Effector memory CD8-positive, alpha-beta T cell (primary cell): Measurements from ENCODE around the gene CSF3R.

ENCODE experiments used
- ATAC-seq: fragments of 150-1000 bp; cut with Tn5 transposase; replicated peaks from 2 replicates; pipeline ENCODE4 v1.10.0; 2021; ENCODE audit warnings: mild to moderate bottlenecking, moderate library complexity
- DNase-seq, 3 experiments: peaks; one replicate each; pipeline ENCODE4 v3.0.0; 2021
- H3K27ac Mint-ChIP-seq, 2 donors: one replicate each; pipeline ENCODE4 v1.8.0; 2022; ENCODE audit warnings: mild to moderate bottlenecking in 2 of 2, mixed read lengths in 2 of 2, moderate library complexity in 2 of 2
- H3K27me3 Mint-ChIP-seq, 2 donors: one replicate each; pipeline ENCODE4 v1.8.0; 2022; ENCODE audit warnings: mixed read lengths in 2 of 2
- H3K36me3 Mint-ChIP-seq: one replicate; pipeline ENCODE4 v1.8.0; 2022; ENCODE audit warnings: mild to moderate bottlenecking, moderate library complexity, mixed read lengths; ENCODE audit not compliant: insufficient read depth
- H3K4me1 Mint-ChIP-seq, 2 donors: one replicate each; pipeline ENCODE4 v1.8.0; 2022; ENCODE audit warnings: low read depth in 2 of 2, mixed read lengths in 2 of 2
- H3K4me3 Mint-ChIP-seq, 2 donors: one replicate each; pipeline ENCODE4 v1.8.0; 2022; ENCODE audit warnings: mild to moderate bottlenecking in 2 of 2, mixed read lengths in 2 of 2, moderate library complexity in 2 of 2
- H3K9me3 Mint-ChIP-seq, 2 donors: one replicate each; pipeline ENCODE4 v1.8.0; 2022; ENCODE audit warnings: mixed read lengths in 2 of 2
- total RNA-seq, 9 experiments: gene quantifications; one replicate each; lab custom pipeline; 2026; lab: John Stamatoyannopoulos, UW

The CSF3R gene
- 0 to 0.67 (median 0.06) reads per million in 9 experiments for total RNA-seq

DNA sequence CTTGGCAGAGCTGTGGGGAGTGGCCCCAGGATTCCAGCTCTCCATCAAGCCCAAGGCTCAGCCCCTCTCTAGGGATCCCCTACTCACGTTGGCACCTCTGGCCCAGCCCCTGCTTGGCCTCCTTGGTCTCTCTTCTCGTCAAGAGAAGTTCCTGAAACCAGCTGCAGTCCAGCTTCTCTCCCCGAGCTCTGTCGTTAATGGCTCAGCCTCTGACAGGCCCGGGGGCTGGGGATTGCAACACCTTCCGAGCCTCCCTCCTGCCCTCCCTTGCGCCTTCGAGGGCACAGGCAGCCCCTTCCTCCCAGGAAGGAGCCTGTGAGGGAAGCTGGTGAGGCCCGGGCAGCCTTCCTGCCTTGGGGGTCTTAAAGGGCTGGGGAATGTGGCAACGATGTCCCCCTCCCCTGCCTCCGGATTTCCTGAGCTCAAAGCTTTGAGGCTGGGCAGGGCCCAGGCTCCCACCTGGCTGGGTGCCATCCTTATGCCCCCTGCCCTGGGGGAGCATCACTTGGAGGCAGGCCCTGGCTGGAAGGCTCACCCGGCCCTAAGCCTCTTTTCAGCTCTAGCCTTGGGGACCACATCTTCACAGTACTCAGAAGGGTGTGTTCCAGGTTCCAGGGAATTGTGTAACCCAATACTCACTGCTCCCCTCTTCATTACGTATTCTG lies at the start of gene CSF3R:
CSF3R (minus strand) TSS at position 190 of the 665 bp plus-strand sequence. CDS start 3,417 bp downstream, outside the sequence.
- H3K27ac Mint-ChIP-seq = no peak within 1 kb of the TSS
- H3K4me3 Mint-ChIP-seq = peak within 1 kb of the TSS; percentile 3 to 21
- peaks cover 5 to 6% of the 10 kb centered on the region in 2 donors for H3K4me1 Mint-ChIP-seq
- no peaks in the 10 kb centered on the region for H3K9me3 Mint-ChIP-seq
- DNase-seq (no peak), ATAC-seq (no peak)
- H3K36me3 Mint-ChIP-seq = no peaks in the 10 kb centered on the region
- peaks cover 17 to 48% of the 10 kb centered on the region in 2 donors for H3K27me3 Mint-ChIP-seq

DNA sequence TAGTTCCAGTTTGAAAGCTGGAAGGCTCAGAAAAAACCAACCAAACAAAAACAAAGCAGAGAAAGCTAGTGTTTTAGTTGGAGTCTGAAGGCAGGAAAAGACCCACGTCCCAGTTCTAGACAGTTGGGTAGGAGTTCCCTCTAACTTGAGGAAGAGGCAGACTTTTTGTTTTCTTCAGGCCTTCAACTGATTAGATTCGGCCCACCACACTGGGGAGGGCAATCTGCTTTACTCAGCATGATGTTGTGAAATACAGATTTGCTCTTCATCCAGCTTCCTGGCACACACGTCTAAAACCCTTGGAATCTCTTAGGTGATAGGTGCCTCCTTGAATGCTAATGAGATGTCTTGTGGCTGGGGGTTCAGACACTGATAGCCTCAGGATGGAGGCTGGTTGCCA lies 49.1 kb upstream of the CSF3R start:
- Mint-ChIP-seq H3K4me3 (no peak overlapping the region), H3K9me3 (peaks cover 0 to 2% of the 10 kb centered on the region in 2 donors), H3K27ac (no peak overlapping the region), H3K36me3 (no peaks in the 10 kb centered on the region), H3K4me1 (no peaks in the 10 kb centered on the region), H3K27me3 (peaks cover 52 to 84% of the 10 kb centered on the region in 2 donors)
- DNase-seq = no peak
- ATAC-seq = no peak

DNA sequence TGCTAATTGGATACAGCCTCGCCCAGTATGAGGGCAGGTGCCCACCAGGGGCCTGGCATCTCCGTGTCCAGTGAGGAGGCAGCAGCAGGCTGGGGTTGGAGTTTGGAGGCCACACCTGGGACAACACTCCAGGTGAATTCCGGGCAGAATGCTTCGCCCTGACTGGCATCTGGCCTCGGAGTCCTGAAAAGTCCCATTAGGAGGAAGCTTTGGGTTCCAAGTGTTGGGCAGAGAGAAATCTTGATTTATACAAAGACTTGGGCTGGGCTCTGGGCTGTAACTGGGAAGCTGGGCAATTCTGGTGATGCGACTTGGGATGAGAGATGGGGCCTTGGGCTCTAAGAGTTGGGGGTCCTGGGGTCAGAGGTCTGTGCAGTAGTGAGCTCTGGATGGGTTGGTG lies 48.1 kb upstream of the CSF3R start:
- H3K9me3 Mint-ChIP-seq = peaks cover 0 to 2% of the 10 kb centered on the region in 2 donors
- H3K27ac Mint-ChIP-seq = no peak overlapping the region
- ATAC-seq = no peak
- no peak overlapping the region for H3K4me3 Mint-ChIP-seq
- no peaks in the 10 kb centered on the region for H3K36me3 Mint-ChIP-seq
- no peaks in the 10 kb centered on the region for H3K4me1 Mint-ChIP-seq
- no peak for DNase-seq
- H3K27me3 Mint-ChIP-seq = peaks cover 46 to 74% of the 10 kb centered on the region in 2 donors

DNA sequence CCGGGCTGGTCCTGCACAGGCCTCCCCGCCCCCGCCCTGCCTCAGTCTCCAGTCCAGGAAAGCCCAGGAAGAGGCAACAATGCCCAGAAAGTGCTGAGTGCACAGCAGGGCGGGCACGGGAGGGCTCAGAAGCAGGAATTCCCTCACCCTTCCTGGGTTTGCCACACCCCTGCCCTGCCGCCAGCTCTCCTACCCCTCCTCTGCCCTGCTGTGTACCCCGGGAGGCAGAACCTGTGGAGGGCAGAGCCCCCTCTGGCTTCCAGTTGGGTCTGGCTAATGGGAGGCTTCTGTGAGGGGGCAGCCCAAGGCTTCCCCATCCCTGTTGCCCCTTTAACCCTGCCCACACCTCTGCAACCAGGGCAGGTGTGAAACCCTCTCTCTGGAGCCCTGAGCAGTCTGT lies 47.5 kb upstream of the CSF3R start:
- peaks cover 0 to 2% of the 10 kb centered on the region in 2 donors for H3K9me3 Mint-ChIP-seq
- DNase-seq (no peak), ATAC-seq (no peak)
- no peaks in the 10 kb centered on the region for H3K4me1 Mint-ChIP-seq
- no peak overlapping the region for H3K4me3 Mint-ChIP-seq
- no peak overlapping the region for H3K27ac Mint-ChIP-seq
- H3K36me3 Mint-ChIP-seq = no peaks in the 10 kb centered on the region
- peaks cover 43 to 68% of the 10 kb centered on the region in 2 donors for H3K27me3 Mint-ChIP-seq

DNA sequence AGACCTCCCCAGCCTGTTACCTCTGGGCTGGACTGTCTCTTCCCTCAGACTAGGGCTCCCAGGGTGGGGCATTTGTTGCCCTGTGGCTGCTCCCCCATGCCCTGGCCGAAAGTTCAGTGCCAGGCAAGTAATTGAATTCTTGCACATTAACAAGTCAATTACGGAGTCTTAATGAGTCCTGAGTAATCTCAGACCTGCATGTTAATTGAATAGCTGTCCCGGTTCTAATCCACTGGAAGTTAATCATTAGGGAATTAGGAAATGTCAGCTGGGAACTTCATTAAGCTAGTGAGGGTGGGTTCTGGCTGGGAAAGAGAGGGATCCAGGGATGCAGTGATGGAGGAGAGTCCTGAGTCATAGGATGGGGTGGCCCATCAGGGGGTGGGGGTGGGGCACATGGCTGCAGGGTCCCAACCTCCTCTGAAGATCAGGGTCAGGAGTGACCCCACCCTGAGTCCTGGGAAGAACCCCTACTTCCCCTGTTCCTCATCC lies 47.1 kb upstream of the CSF3R start:
- H3K4me3 Mint-ChIP-seq = no peak overlapping the region

DNA sequence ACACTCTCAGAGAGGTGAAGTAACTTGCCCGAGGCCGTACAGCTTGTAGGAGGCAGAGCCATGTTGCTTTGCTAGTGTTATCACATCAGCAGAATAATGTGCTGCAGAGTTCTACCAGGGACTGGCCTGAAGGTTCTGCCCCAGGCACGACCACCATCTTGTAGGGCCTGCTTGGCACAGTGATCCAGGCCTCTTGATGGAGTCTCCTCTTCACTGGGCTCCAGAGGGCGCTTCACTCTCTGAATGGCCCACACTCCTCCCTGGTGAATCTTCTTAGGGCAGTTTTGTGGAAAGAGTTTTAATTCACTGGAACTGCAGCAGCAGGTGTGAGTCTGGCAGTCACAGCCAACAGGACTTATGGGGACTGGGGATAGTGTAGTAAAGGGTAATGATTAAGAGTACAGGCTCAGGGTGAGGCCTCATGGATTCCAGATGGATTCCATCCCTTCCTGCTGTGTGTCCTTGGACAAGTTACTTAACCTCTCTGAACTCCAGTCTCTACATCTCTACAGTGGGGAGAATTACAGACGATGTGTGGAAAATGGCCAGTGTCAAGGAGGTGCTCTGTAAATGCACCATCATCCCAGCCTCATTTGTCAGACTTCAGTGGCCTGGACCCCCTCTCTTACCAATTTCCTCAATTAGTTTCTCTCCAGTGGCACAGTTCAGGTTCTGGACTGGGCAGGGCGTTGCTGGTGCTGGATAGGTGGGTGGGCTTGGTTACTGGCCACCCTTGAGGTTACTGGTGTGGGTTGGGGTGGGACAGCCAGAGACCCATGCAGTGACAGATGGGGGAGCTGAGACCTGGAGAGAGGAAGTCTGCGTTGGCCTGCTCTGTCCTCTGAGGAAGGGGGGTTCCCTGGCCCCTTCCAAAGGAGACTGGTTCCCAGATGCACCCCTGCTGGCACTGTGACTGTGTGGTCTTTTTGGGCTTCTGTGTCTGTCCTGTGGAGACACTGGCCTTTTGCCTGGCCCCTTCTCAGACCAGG lies 45.9 kb upstream of the CSF3R start:
- Mint-ChIP-seq H3K27me3 (peaks cover 36 to 57% of the 10 kb centered on the region in 2 donors), H3K4me3 (no peak overlapping the region), H3K36me3 (no peaks in the 10 kb centered on the region), H3K9me3 (peaks cover 0 to 2% of the 10 kb centered on the region in 2 donors), H3K4me1 (peaks cover 0 to 9% of the 10 kb centered on the region in 2 donors), H3K27ac (no peak overlapping the region)
- ATAC-seq (no peak), DNase-seq (no peak)

More for the DNA sequence above, 47.1 kb upstream of the CSF3R start:
- Mint-ChIP-seq H3K36me3 (no peaks in the 10 kb centered on the region), H3K27ac (no peak overlapping the region), H3K9me3 (peaks cover 0 to 2% of the 10 kb centered on the region in 2 donors), H3K27me3 (peaks cover 43 to 68% of the 10 kb centered on the region in 2 donors), H3K4me1 (no peaks in the 10 kb centered on the region)
- ATAC-seq (no peak), DNase-seq (no peak)

DNA sequence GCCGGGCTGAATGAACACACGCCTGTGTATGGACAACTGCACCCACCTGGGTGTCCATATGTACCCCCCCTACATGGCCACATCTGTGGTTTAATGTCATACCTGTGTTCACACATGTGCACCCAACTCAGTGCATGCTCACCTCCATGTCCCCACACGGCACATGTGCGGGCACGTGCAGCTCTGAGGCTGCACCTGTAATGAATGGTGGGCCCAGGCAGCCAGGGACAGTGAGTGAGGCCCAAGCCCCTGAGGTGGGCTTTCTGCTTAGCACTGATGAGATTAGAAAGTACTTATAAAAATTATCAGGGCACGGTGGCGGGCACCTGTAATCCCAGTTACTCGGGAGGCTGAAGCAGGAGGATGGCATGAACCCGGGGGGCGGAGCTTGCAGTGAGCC lies 42.5 kb upstream of the CSF3R start:
- ATAC-seq (no peak), DNase-seq (no peak)
- H3K27ac Mint-ChIP-seq = no peak overlapping the region

DNA sequence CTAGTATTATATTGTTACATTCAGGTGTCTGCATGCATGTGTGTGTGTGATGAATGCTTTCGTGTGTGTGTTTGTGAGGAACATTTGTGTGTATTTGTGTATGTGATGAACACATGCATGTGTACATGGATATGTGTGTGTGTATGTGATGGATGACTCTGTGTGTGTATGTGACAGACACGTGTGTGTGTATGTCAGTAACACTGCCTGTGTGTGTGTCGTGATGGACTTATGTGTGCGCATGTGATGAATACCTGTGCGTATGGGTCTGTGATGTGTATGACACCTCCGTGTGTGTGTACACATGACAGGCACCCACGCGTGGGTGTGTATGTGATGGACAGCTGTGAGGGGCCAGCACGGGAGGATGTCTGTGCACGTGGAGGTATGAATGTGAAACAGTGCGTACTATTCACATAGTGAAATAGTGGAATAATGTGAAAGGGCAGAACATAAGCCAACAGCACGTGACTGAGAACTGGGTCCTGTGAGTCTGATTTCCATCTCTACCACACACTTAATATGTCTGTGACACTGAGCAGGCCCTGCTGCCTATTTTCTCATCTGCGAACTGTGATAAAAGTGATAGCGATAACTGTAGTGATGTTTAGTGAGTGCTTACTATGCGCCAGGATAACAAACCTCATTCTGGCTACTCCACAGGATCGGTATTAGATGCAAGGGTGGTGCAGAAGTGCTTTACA lies 41.8 kb upstream of the CSF3R start:
- Mint-ChIP-seq H3K4me1 (peaks cover 0 to 11% of the 10 kb centered on the region in 2 donors), H3K27me3 (peaks cover 10 to 23% of the 10 kb centered on the region in 2 donors), H3K9me3 (no peaks in the 10 kb centered on the region), H3K36me3 (no peaks in the 10 kb centered on the region), H3K4me3 (peak overlapping the region; percentile 3 to 49), H3K27ac (no peak overlapping the region)
- ATAC-seq (no peak), DNase-seq (no peak)

More for the DNA sequence above, 42.5 kb upstream of the CSF3R start:
- H3K36me3 Mint-ChIP-seq = no peaks in the 10 kb centered on the region
- H3K27me3 Mint-ChIP-seq = peaks cover 16 to 30% of the 10 kb centered on the region in 2 donors
- H3K4me3 Mint-ChIP-seq = no peak overlapping the region
- H3K4me1 Mint-ChIP-seq = peaks cover 0 to 11% of the 10 kb centered on the region in 2 donors
- H3K9me3 Mint-ChIP-seq = no peaks in the 10 kb centered on the region

DNA sequence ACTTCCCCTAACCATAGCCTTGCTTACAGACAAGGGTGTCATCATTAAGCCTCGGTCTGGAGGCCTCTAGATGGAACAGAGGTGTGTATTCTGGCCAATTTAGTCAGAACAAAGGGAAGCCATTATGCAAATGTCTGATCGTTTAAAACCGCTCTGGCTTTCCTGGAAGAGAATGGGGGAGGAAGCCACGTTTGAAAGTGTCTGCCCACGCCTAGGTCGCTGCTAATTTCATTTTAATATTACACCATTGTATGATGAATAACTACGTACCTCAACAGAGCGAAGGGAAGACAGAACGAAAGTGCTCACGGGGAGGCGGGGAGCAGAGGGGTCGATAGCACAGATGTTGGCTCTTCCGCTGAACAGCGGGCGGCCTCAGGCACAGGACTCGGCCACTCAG lies 41.1 kb upstream of the CSF3R start:
- DNase-seq = no peak
- H3K27me3 Mint-ChIP-seq = peaks cover 10 to 17% of the 10 kb centered on the region in 2 donors
- H3K36me3 Mint-ChIP-seq = no peaks in the 10 kb centered on the region
- no peaks in the 10 kb centered on the region for H3K9me3 Mint-ChIP-seq
- H3K4me1 Mint-ChIP-seq = peaks cover 0 to 11% of the 10 kb centered on the region in 2 donors
- peak overlapping the region; percentile 3 to 49 for H3K4me3 Mint-ChIP-seq
- no peak for ATAC-seq
- H3K27ac Mint-ChIP-seq = no peak overlapping the region

DNA sequence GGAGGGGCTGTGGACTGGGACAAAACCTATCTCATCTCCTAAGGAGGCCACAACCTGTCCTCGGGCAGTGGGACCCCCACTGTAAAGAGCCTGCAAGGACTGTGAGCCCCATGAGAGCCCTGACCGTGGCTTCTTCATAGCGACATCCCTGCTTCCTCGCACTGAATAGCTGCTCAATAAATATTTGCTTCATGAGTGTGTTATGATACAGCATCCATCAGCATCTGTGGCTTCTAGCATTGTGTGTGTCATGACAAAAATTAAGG lies 40.5 kb upstream of the CSF3R start:
- Mint-ChIP-seq H3K4me1 (peaks cover 0 to 11% of the 10 kb centered on the region in 2 donors), H3K36me3 (no peaks in the 10 kb centered on the region), H3K4me3 (no peak overlapping the region), H3K27ac (no peak overlapping the region), H3K27me3 (peaks cover 10 to 11% of the 10 kb centered on the region in 2 donors), H3K9me3 (no peaks in the 10 kb centered on the region)
- ATAC-seq = no peak
- DNase-seq = no peak

DNA sequence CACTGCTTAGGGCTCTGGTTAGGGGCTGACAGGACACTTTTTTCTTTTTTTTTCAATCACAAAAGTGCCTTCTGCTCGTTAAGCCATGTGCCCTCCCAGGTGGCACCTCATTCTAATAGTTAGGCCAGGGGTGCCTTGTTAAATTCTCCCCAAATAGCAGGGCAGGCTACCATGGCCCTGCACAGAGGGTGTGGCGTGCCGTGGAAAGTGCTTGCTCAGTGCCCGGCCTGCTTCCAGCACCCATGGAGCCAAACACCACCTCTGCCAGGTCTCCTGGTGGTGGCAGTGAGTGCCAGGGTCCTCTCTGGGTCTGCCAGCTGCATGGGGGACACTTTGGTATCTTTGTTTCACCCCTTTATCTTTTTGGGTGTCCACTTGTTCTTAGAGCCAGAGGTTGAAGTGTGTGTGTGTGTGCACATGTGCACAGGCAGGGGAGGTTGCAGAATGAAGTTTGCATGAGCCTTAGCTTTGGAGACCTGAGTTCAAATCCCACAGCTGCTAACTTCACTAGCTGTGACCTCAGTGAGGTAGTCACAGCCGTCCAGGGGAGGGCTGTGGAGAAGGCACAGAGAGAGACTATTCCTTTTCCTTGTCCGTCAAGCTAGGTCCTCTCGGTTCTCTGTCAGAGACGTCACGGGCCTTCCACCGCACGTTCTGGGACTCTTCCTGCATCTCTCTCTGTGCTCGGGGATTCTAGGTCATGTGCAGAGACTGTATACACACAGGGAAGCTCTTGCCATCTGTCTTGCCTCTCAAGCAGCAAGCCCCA lies 39.9 kb upstream of the CSF3R start:
- Mint-ChIP-seq H3K4me1 (peaks cover 0 to 11% of the 10 kb centered on the region in 2 donors), H3K4me3 (no peak overlapping the region), H3K9me3 (no peaks in the 10 kb centered on the region), H3K36me3 (no peaks in the 10 kb centered on the region), H3K27ac (no peak overlapping the region), H3K27me3 (peaks cover 5 to 6% of the 10 kb centered on the region in 2 donors)
- no peak for ATAC-seq
- no peak for DNase-seq

DNA sequence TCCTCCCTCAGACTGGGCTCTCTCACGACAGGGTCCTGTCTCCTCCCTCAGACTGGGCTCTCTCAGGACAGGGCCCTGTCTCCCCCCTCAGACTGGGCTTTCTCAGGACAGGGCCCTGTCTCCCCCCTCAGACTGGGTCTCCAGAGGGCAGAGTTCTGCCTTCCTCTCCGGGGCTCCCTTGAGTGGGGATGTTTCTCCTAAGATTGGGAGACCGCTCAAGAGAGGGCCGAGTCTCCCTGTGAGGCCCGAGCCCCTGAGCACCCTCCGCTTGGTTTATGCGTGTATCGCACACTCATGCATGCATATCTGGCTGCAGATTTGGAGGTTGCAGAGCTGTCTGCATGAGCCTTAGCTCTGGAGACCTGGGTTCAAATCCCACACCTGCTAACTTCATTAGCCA lies 39.3 kb upstream of the CSF3R start:
- Mint-ChIP-seq H3K4me3 (no peak overlapping the region), H3K27me3 (peaks cover 0 to 6% of the 10 kb centered on the region in 2 donors), H3K27ac (no peak overlapping the region), H3K36me3 (no peaks in the 10 kb centered on the region), H3K4me1 (peaks cover 0 to 11% of the 10 kb centered on the region in 2 donors), H3K9me3 (no peaks in the 10 kb centered on the region)
- no peak for DNase-seq
- no peak for ATAC-seq
